ENCODE results near the gene SUMF1. TPM values are rescaled to one million over a fixed set of nuclear protein-coding genes. Genes with fewer than 3 reads are reported as not detected.

SUMF1 gene
- total RNA-seq, 2 donors from 2014 or later = 18.4 to 18.6 TPM

- H3K4me1 Mint-ChIP-seq = no peaks in the 10 kb centered on the region
- Histone ChIP-seq H3K4me1 (ENCODE audit: control insufficient read depth, insufficient read depth, low read length) (no peaks in the 10 kb centered on the region), H3K4me3 (ENCODE audit: low read length) (no peak overlapping the region), H3K9me3 (ENCODE audit: control insufficient read depth, low read length) (no peaks in the 10 kb centered on the region), H3K27ac (ENCODE audit: low read depth, low read length) (no peak overlapping the region), H3K36me3 (ENCODE audit: control insufficient read depth, insufficient read depth, low read length) (no peaks in the 10 kb centered on the region), H3K9ac (ENCODE audit: extremely low read depth, low read length, poor library complexity, severe bottlenecking) (no peak overlapping the region), H3K27me3 (ENCODE audit: control insufficient read depth, insufficient read depth, low read length, poor library complexity, severe bottlenecking) (peaks cover 22% of the 10 kb centered on the region)
- WGBS, 2 experiments (ENCODE audit: insufficient coverage in 1 of 2, insufficient read length in 1 of 2) = 85 to 93% methylated on average over 3 of the region's 3 CpGs
- DNase-seq = no peak
- no peak for TF ChIP-seq CTCF (conservative IDR thresholded peaks at IDR 0.05)
- H3K27ac Mint-ChIP-seq = no peak overlapping the region
- H3K9me3 Mint-ChIP-seq = no peaks in the 10 kb centered on the region
- no peak overlapping the region for H3K4me3 Mint-ChIP-seq
- H3K36me3 Mint-ChIP-seq (ENCODE audit: low read depth) = no peaks in the 10 kb centered on the region
- H3K27me3 Mint-ChIP-seq (ENCODE audit: insufficient read depth) = peaks cover 18% of the 10 kb centered on the region
Measured at GRCh38 chr3:4478261-4478660, 11.2 kb upstream of the SUMF1 start.

- no peak overlapping the region for H3K9ac ChIP-seq (ENCODE audit: extremely low read depth, low read length, poor library complexity, severe bottlenecking)
- no peaks in the 10 kb centered on the region for H3K4me1 Mint-ChIP-seq
- H3K27me3 Mint-ChIP-seq (ENCODE audit: insufficient read depth) = peaks cover 25% of the 10 kb centered on the region
- H3K27ac ChIP-seq (ENCODE audit: low read depth, low read length) = no peak overlapping the region
- no peak overlapping the region for H3K4me3 ChIP-seq (ENCODE audit: low read length)
- H3K4me3 Mint-ChIP-seq = no peak overlapping the region
- no peak for TF ChIP-seq CTCF (conservative IDR thresholded peaks at IDR 0.05)
- WGBS, 2 experiments (ENCODE audit: insufficient coverage in 1 of 2, insufficient read length in 1 of 2) = 81 to 86% methylated on average over 1 of the region's 1 CpG
- no peaks in the 10 kb centered on the region for H3K36me3 ChIP-seq (ENCODE audit: control insufficient read depth, insufficient read depth, low read length)
- H3K27me3 ChIP-seq (ENCODE audit: control insufficient read depth, insufficient read depth, low read length, poor library complexity, severe bottlenecking) = peaks cover 28% of the 10 kb centered on the region
- no peaks in the 10 kb centered on the region for H3K9me3 Mint-ChIP-seq
- no peaks in the 10 kb centered on the region for H3K4me1 ChIP-seq (ENCODE audit: control insufficient read depth, insufficient read depth, low read length)
- no peak overlapping the region for H3K27ac Mint-ChIP-seq
- no peak for DNase-seq
- H3K36me3 Mint-ChIP-seq (ENCODE audit: low read depth) = no peaks in the 10 kb centered on the region
- H3K9me3 ChIP-seq (ENCODE audit: control insufficient read depth, low read length) = no peaks in the 10 kb centered on the region
Measured at GRCh38 chr3:4476496-4476895, 9.4 kb upstream of the SUMF1 start.

GRCh38 chr3:4475804-4476203 is 8.7 kb upstream of the SUMF1 start:
- no peak overlapping the region for H3K27ac Mint-ChIP-seq

More at GRCh38 chr3:4475804-4476203, 8.7 kb upstream of the SUMF1 start:
- no peak for DNase-seq
- Mint-ChIP-seq H3K9me3 (no peaks in the 10 kb centered on the region), H3K4me1 (no peaks in the 10 kb centered on the region), H3K27me3 (ENCODE audit: insufficient read depth) (peaks cover 29% of the 10 kb centered on the region), H3K4me3 (no peak overlapping the region), H3K36me3 (ENCODE audit: low read depth) (no peaks in the 10 kb centered on the region)
- no peak overlapping the region for H3K27ac ChIP-seq (ENCODE audit: low read depth, low read length)
- no peak overlapping the region for H3K9ac ChIP-seq (ENCODE audit: extremely low read depth, low read length, poor library complexity, severe bottlenecking)
- peaks cover 30% of the 10 kb centered on the region for H3K27me3 ChIP-seq (ENCODE audit: control insufficient read depth, insufficient read depth, low read length, poor library complexity, severe bottlenecking)
- no peaks in the 10 kb centered on the region for H3K9me3 ChIP-seq (ENCODE audit: control insufficient read depth, low read length)
- no peak for TF ChIP-seq CTCF (conservative IDR thresholded peaks at IDR 0.05)
- no peak overlapping the region for H3K4me3 ChIP-seq (ENCODE audit: low read length)
- H3K4me1 ChIP-seq (ENCODE audit: control insufficient read depth, insufficient read depth, low read length) = no peaks in the 10 kb centered on the region
- no peaks in the 10 kb centered on the region for H3K36me3 ChIP-seq (ENCODE audit: control insufficient read depth, insufficient read depth, low read length)

Measured in endodermal cell (in vitro differentiated cells).